DLD1 (cell line): ENCODE results near the gene SETD2.

ENCODE experiments used
- in situ Hi-C: cut with HindIII; loops from 2 replicates; pipeline ENCODE4 v1.10.0; 2017; ENCODE audit warnings: low sequenced_read_pairs

SETD2 gene

DNA sequence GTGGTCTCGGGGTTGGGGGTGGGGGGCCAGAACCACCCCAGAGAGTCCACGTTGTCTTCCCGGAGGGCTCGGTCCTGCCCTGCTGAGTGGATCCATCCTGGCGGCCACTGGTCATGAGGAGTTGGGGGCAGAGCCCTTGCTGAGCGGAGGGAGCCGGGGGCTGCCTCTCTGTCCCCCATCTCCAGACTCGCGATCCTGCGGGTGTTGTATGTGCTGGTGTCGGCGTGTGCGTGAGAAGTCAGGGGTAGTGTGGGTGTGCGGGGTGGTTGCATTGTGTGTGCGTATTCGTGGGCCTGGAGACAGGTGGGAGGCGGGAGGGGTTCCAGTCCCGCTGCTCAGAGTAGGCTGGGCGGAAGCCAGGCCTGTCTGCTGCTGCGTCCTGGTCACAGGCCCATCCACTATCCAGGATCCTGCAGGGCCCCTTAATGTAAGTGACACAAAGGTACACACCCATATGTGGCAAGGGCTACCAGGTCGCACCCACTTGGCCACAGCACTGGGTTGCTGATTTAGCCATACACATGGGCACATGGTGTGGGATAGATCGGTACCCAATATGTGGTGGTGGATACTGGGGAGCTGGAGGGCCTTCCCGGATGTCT, 153.7 kb downstream of the SETD2 start:
- in situ Hi-C loops = no loop called here

DNA sequence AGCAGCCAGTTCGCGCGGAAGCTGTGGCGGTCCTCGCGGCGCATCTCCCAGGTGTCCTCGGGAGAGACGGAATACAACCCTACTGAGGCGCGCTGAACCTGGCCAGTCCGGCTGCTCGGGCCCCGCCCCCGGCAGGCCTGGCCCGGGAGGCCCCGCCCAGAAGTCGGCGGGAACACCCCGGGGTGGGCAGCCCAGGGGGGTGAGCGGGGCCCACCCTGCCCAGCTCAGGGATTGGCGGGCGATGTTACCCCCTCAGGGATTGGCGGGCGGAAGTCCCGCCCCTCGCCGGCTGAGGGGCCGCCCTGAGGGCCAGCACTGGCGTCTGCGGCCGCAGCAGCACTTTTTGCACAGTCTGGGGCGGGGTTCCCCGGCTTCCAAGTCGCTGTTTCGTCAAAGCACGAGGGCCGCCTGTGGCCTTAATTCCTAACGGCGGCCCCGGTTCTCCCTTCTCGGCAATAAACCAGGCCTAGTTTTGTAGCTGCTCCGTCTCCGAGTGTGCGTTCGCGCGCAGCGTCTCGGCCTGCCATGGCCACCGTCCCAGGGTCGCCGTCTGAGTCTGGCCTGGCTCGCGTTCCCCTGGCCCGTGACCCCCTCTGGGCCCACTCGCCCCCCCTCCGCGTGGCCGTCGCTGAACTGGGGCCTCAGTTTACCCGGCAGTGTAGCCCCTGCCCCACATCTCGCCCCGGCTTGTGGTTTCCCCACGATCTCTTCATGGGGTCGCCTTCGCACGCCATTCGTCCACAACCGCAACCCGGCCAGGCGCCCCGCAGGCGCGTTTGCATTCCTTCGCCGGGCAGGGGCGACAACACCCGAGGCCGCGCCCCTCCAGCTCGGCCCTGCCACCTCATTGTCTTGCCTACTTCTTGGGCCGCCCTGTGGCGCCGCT, 154.4 kb downstream of the SETD2 start:
- in situ Hi-C loops = no loop called here

DNA sequence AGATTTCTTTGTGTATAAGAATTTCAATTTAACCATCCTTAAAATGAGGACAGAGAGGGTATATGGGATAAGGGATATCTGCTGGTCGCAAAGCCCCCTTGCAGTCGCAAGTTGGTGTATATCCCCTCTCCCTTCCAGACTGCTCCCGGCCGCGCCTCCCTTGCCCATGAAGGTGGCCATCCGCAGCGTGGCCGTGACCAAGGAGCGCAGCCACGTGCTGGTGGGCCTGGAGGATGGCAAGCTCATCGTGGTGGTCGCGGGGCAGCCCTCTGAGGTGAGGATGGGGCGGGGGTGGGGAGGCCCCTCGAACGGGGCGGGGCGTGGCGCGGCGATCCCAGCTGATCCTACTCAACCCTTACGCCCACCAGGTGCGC, 155.1 kb downstream of the SETD2 start:
- in situ Hi-C loops = no loop called here

DNA sequence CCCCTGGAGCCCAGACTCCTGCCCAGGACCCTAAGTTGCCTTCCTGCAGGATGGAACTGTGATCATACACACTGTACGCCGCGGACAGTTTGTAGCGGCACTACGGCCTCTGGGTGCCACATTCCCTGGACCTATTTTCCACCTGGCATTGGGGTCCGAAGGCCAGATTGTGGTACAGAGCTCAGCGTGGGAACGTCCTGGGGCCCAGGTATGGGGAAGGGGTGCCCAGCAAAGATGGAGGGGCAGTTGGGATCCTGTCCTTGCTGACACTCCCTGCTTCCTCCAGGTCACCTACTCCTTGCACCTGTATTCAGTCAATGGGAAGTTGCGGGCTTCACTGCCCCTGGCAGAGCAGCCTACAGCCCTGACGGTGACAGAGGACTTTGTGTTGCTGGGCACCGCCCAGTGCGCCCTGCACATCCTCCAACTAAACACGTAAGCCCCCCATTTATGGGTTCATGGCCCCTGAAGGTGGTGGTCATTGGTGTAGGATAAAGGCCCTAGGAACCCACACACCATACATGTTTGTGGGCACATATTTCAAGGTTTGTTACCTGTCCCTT, 155.6 kb downstream of the SETD2 start:
- in situ Hi-C loops = no loop called here

DNA sequence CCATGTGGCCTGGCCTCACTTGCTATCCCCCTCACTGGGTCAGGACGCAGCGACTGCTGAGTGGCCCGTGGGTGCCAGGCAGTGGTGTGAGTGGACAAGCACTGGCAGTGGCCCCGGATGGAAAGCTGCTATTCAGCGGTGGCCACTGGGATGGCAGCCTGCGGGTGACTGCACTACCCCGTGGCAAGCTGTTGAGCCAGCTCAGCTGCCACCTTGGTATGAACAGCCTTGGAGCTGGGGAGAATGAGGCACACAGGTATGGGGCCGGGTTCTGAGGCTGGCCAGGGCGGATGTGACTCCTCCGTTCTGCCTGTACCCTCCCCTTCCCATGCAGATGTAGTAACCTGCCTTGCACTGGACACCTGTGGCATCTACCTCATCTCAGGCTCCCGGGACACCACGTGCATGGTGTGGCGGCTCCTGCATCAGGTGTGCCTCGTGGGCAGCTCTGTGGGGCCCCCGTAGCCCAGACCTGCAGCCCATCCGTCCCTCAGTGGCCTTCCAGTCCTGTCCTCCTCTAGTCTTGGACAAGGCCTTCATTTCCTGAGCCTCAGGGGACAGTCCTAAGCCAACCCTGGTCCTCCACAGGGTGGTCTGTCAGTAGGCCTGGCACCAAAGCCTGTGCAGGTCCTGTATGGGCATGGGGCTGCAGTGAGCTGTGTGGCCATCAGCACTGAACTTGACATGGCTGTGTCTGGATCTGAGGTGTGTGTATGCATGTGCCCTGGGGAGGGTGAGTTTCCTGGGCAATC, 156.3 kb downstream of the SETD2 start:
- in situ Hi-C loops = no loop called here

DNA sequence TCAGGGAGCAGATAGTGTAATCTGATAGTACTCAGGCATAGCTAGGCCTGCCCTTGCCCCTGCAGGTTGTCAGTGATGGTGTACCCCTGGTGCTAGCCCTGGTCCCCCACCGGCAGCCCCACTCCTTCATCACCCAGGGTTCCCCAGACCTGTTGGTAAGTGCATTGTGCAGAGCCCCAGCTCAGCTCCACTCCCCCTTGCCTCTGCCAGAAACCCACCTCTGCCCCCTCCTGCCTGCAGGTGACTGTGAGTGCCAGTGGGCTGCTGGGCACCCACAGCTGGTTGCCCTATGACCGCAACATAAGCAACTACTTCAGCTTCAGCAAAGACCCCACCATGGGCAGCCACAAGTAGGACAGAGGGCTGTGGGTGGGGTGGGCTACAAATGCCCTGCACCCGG, 156.9 kb downstream of the SETD2 start:
- in situ Hi-C loops = no loop called here

DNA sequence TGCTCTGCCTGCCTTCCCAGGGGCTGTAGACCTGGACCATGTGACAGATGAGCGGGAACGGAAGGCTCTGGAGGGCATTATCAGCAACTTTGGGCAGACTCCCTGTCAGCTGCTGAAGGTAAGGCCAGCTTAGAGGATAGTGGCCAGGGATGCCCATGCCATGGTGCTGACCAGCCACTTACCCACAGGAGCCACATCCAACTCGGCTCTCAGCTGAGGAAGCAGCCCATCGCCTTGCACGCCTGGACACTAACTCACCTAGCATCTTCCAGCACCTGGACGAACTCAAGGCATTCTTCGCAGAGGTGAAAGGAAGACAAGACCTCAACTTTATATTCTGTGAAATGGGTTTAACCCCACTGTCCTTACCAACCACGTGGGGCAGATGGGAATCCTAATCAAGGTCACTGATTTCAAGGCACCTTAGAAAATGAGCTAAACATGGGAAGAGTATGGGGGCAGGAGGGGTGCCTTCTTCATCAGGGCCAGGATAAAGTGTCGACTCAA, 157.7 kb downstream of the SETD2 start:
- in situ Hi-C loops = no loop called here

DNA sequence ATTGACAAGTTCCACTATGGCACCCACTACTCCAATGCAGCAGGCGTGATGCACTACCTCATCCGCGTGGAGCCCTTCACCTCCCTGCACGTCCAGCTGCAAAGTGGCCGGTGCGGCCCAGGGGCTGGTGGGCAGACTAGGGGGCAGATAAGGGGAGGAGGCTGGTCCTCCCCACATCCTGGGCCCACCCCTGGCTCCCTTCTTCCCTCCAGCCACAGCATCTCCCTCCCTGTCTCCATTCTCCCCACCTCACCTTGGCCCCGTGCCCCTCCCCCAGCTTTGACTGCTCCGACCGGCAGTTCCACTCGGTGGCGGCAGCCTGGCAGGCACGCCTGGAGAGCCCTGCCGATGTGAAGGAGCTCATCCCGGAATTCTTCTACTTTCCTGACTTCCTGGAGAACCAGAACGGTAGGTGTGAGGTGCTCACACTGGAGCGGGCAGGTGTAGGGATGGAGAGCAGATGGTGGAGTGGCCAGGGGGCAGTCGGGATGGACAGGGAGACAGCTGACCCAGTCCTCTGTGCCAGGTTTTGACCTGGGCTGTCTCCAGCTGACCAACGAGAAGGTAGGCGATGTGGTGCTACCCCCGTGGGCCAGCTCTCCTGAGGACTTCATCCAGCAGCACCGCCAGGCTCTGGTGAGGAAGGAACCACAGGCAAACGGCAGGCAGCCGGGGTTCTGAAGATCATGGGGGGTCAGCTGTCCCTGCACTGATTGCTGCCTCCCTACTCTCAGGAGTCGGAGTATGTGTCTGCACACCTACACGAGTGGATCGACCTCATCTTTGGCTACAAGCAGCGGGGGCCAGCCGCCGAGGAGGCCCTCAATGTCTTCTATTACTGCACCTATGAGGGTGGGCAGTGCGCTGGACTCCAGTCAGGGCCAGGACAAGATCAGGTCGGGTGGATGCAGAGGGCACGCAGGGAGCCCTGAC, 158.4 kb downstream of the SETD2 start:
- in situ Hi-C loops = no loop called here

DNA sequence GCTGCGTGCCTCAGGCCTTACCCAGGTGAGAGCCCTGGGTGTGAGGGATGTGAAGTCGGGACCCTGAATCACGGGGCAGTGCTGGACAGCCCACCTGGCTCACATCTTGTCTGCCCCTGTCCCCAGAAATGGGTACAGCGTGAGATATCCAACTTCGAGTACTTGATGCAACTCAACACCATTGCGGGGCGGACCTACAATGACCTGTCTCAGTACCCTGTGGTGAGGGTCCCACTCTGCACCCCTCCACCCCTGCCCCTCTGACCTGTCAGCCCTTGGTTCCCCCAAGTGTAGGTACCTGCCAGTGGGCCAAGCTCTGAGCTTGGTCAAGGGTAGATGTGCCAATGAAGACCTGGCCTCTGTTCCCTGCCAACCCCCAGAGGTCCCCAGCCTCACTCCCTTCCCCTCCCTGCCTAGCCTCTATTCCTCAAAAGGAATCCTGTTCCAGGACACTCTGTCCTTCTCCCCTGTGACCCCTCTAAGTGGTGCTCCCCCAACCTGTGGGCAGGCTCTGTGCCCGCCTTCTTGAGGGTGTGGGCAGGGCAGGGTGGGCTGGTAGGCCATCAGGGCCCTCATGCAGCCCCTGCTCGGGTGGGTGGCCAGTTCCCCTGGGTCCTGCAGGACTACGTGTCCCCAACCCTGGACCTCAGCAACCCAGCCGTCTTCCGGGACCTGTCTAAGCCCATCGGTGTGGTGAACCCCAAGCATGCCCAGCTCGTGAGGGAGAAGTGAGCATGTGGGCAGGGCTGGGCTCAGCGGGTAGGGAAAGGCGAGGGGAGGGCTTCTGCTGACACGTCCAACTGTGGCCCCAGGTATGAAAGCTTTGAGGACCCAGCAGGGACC, 159.3 kb downstream of the SETD2 start:
- in situ Hi-C loops = no loop called here

DNA sequence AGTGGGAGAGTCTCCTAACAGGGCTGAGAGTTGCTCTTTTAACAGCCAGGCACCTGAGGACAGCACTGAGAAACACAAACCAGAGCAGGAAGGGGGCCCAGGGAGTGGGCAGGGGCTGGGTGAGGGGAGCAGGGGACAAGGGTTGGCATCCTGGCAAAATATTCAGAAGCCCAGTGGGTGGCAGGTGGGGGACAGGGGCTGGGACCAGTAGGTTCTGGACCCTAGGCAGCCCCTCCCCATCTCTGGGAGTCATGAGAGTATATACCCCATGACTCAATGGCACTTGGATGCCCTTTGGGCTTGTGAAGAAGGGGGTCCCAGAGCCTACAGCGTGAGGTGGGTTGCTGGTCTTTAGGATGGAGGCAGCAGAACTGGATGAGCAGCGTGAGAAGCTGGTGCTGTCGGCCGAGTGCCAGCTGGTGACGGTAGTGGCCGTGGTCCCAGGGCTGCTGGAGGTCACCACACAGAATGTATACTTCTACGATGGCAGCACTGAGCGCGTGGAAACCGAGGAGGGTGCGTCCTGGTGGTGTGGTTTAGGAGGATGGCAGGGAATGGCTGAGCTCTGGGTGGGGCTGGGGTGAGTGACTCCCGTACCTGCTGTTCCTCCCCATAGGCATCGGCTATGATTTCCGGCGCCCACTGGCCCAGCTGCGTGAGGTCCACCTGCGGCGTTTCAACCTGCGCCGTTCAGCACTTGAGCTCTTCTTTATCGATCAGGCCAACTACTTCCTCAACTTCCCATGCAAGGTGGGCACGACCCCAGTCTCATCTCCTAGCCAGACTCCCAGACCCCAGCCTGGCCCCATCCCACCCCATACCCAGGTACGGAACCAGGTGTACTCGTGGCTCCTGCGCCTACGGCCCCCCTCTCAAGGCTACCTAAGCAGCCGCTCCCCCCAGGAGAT, 160.2 kb downstream of the SETD2 start:
- in situ Hi-C loops = no loop called here

DNA sequence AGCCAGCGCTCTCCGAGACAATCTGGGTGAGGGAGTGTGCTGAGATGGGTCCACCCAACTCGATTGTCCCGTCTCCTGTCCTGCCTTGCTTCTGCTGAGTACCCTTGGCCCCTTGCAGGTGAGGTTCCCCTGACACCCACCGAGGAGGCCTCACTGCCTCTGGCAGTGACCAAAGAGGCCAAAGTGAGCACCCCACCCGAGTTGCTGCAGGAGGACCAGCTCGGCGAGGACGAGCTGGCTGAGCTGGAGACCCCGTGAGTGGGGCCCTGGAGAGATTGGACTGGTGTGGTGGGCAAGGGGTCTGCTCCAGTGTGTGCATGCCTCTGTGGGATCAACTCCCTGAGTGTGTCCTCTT, 160.9 kb downstream of the SETD2 start:
- in situ Hi-C loops = no loop called here

DNA sequence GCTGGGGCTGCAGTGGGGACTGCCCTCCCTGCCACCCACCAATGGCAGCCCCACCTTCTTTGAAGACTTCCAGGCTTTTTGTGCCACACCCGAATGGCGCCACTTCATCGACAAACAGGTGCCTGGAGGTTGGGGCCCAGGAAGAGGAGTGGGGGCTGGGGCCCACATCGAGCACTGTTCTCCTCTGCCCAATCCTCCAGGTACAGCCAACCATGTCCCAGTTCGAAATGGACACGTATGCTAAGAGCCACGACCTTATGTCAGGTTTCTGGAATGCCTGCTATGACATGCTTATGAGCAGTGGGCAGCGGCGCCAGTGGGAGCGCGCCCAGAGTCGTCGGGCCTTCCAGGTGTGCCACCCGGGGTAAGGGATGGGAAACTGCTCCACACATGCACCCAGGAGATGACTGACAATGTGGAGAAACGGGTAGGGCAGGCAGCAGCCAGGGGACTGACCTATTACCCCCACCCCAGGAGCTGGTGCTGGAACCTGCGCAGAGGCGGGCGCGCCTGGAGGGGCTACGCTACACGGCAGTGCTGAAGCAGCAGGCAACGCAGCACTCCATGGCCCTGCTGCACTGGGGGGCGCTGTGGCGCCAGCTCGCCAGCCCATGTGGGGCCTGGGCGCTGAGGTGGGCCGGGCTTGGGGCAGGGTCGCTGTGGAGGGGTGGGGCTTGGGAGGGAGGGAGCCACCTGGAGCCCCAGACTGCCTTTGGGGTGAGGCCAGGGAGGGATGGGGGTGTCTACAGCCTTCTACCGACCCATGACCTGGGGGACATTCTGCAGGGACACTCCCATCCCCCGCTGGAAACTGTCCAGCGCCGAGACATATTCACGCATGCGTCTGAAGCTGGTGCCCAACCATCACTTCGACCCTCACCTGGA, 161.5 kb downstream of the SETD2 start:
- in situ Hi-C loops = no loop called here

DNA sequence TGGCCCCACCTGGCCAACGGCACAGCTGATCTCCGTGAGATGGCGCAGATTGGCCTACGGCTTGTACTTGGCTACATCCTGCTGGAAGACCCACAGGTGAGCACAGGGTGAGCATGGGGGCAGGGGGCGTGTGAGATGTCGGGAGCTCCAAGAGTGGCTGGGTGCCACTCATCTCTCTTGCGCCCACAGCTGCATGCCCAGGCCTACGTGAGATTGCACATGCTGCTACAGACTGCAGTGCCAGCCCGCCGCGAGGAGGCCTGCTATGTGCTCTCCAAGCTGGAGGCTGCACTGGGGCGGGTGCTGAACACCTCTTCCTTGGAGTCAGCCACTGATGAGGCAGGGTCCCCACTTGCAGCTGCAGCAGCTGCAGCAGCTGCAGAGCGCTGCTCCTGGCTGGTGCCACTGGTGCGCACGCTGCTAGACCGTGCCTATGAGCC, 162.2 kb downstream of the SETD2 start:
- in situ Hi-C loops = no loop called here

DNA sequence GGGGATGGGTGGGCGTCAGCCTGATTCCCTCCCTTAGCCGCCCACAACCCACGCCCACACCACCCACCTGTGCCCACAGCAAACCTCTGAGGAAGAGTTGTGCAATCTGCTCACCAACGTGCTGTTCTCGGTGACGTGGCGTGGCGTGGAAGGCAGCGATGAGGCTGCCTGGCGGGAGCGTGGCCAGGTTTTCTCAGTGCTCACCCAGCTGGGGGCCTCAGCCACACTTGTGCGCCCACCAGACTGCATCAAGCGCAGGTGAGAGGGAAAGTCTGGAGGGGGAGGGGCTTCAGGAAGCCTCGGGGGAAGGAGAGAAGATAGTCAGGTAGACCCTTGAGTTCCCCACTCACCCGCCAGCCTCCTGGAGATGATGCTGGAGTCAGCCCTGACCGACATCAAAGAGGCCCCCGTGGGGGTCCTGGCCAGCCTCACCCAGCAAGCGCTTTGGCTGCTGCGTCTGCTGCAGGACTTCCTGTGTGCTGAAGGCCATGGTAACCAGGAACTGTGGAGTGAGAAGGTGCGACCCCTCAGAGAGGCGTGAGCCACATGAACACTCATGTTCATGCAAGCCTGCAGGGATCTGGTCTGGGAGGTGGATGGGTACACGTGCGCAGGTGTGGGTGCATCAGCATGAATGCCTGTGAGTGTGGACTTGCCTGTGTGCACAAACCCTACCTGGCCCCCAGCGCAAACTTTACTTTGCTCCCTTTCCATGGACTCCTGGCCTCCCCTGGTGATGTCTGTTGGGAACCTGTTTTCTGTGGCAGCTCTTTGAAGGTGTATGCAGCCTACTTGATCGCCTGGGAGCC, 162.8 kb downstream of the SETD2 start:
- in situ Hi-C loops = no loop called here

DNA sequence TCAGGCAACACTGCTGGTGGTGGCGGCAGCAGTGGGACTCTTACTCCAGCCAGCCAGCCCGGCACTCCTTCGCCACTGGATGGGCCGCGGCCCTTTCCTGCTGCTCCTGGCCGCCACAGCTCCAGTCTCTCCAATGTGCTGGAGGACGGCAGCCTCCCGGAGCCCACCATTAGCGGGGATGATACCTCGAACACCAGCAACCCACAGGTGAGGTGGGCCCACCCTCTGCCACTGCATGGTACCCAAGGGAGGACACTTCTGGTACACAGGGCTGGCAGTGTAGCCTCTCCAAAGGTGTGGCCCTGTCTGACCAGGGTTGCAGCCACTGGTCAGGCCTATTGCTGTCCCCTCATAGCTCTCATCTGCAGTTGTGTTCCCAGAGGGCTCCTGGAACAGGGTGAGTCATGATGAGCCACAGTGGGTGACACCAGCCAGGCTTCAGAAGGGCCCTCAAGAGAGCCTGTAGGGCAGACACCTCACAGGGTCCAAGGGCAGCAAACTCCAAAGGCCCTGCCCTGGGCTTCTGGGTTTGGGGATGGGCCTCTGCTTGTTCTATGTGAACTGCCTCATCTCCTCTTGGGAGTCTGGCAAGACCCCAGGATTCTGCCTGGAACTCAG, 163.6 kb downstream of the SETD2 start:
- in situ Hi-C loops = no loop called here

DNA sequence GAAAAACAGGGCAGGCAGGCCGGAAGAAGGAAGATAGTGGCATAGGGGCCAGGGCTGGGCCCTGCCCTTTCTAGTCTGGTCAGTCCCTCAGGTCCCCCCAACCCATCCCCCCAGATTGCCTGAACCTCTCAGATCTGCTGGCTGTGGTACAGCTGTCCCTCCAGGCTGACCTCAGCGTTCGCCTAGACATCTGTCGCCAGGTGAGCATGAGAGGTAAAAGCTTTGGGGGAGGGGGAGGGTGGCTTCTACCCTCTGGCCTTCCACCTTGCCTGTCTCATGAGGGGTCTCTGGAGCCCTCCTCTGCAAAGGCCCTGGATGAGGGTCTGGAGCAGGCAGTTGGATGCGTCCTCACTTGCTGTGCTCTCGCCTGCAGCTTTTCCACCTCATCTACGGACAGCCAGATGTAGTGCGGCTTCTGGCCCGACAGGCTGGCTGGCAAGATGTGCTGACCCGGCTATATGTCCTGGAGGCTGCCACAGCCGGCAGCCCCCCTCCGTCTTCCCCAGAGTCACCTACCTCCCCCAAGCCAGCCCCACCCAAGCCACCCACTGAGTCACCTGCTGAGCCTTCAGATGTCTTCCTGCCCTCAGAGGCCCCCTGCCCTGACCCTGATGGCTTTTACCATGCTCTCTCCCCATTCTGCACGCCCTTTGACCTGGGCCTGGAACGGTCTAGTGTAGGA, 164.3 kb downstream of the SETD2 start:
- in situ Hi-C loops = no loop called here
